ENCODE results near the gene PFN4. TPM values are rescaled to one million over a fixed set of nuclear protein-coding genes. Genes with fewer than 3 reads are reported as not detected.

PFN4 gene
- total and polyA plus RNA-seq, 9 of the 15 experiments (the other 6 are each of a cell fraction or from before 2014, with no cell fraction given): 0.07 to 0.54 (median 0.31) TPM; not detected in 2

DNA sequence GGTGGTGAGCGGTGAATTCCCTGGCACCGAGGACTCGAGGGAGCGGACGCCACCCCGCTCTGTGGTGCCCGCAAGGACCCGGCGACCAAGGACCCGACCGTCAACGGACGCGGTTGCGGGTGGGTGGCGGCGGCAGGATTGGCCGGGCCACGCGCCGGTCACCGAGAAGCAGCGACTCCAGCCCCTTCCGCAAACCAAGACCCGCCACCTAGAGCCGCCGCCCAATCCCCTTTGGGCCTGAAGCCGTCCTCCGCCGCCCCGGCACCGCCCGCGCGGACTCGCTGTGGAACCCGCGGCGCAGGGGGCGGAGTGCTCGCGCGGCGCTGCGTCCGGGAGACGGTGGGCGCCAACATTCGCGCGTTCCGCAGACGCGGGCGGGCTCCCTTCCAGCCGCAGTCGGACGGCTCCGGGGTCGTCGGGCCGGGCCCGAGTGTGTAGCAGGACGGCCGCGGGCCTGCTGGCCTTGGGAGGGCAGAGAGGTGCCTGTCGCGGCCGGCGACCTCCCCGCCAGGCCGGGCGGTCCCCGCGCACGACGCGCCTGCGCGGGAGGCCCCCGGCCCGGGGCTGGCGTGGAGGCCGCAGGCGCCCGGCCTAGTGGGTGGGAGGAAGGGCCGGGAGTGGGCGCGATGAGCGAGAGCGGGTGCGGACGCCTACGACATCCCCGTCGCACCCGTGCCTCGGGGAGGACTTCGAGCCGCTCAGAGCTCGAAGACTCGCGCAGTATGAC lies at the start of gene PFN4, which contains the start of gene FAM228B (continued):
- TF ChIP-seq, protein P1, sequence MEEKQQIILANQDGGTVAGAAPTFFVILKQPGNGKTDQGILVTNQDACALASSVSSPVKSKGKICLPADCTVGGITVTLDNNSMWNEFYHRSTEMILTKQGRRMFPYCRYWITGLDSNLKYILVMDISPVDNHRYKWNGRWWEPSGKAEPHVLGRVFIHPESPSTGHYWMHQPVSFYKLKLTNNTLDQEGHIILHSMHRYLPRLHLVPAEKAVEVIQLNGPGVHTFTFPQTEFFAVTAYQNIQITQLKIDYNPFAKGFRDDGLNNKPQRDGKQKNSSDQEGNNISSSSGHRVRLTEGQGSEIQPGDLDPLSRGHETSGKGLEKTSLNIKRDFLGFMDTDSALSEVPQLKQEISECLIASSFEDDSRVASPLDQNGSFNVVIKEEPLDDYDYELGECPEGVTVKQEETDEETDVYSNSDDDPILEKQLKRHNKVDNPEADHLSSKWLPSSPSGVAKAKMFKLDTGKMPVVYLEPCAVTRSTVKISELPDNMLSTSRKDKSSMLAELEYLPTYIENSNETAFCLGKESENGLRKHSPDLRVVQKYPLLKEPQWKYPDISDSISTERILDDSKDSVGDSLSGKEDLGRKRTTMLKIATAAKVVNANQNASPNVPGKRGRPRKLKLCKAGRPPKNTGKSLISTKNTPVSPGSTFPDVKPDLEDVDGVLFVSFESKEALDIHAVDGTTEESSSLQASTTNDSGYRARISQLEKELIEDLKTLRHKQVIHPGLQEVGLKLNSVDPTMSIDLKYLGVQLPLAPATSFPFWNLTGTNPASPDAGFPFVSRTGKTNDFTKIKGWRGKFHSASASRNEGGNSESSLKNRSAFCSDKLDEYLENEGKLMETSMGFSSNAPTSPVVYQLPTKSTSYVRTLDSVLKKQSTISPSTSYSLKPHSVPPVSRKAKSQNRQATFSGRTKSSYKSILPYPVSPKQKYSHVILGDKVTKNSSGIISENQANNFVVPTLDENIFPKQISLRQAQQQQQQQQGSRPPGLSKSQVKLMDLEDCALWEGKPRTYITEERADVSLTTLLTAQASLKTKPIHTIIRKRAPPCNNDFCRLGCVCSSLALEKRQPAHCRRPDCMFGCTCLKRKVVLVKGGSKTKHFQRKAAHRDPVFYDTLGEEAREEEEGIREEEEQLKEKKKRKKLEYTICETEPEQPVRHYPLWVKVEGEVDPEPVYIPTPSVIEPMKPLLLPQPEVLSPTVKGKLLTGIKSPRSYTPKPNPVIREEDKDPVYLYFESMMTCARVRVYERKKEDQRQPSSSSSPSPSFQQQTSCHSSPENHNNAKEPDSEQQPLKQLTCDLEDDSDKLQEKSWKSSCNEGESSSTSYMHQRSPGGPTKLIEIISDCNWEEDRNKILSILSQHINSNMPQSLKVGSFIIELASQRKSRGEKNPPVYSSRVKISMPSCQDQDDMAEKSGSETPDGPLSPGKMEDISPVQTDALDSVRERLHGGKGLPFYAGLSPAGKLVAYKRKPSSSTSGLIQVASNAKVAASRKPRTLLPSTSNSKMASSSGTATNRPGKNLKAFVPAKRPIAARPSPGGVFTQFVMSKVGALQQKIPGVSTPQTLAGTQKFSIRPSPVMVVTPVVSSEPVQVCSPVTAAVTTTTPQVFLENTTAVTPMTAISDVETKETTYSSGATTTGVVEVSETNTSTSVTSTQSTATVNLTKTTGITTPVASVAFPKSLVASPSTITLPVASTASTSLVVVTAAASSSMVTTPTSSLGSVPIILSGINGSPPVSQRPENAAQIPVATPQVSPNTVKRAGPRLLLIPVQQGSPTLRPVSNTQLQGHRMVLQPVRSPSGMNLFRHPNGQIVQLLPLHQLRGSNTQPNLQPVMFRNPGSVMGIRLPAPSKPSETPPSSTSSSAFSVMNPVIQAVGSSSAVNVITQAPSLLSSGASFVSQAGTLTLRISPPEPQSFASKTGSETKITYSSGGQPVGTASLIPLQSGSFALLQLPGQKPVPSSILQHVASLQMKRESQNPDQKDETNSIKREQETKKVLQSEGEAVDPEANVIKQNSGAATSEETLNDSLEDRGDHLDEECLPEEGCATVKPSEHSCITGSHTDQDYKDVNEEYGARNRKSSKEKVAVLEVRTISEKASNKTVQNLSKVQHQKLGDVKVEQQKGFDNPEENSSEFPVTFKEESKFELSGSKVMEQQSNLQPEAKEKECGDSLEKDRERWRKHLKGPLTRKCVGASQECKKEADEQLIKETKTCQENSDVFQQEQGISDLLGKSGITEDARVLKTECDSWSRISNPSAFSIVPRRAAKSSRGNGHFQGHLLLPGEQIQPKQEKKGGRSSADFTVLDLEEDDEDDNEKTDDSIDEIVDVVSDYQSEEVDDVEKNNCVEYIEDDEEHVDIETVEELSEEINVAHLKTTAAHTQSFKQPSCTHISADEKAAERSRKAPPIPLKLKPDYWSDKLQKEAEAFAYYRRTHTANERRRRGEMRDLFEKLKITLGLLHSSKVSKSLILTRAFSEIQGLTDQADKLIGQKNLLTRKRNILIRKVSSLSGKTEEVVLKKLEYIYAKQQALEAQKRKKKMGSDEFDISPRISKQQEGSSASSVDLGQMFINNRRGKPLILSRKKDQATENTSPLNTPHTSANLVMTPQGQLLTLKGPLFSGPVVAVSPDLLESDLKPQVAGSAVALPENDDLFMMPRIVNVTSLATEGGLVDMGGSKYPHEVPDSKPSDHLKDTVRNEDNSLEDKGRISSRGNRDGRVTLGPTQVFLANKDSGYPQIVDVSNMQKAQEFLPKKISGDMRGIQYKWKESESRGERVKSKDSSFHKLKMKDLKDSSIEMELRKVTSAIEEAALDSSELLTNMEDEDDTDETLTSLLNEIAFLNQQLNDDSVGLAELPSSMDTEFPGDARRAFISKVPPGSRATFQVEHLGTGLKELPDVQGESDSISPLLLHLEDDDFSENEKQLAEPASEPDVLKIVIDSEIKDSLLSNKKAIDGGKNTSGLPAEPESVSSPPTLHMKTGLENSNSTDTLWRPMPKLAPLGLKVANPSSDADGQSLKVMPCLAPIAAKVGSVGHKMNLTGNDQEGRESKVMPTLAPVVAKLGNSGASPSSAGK (IDR thresholded peaks at IDR 0.05): peak; percentile 83
- TF ChIP-seq TEAD2 (tag; IDR thresholded peaks at IDR 0.05) (no peak), ZNF124 (CRISPR knock-in tag; IDR thresholded peaks at IDR 0.05) (0 out of 2 replicates have a peak, but pooled peaks have one; percentile 11), MCM3 (IDR thresholded peaks at IDR 0.05) (no peak), SMARCC2 (IDR thresholded peaks at IDR 0.05; ENCODE audit: low read depth) (no peak), HSF4 (CRISPR knock-in tag; IDR thresholded peaks at IDR 0.05; ENCODE audit: borderline replicate concordance) (no peak), HOXB6 (CRISPR knock-in tag; IDR thresholded peaks at IDR 0.05; ENCODE audit: borderline replicate concordance) (no peak), ZNF217 (CRISPR knock-in tag; IDR thresholded peaks at IDR 0.05) (no peak), ETV1 (tag; conservative IDR thresholded peaks at IDR 0.05; ENCODE audit: low read depth) (no peak), ZNF23 (CRISPR knock-in tag; IDR thresholded peaks at IDR 0.05) (no peak)
- TF ChIP-seq, protein P2, sequence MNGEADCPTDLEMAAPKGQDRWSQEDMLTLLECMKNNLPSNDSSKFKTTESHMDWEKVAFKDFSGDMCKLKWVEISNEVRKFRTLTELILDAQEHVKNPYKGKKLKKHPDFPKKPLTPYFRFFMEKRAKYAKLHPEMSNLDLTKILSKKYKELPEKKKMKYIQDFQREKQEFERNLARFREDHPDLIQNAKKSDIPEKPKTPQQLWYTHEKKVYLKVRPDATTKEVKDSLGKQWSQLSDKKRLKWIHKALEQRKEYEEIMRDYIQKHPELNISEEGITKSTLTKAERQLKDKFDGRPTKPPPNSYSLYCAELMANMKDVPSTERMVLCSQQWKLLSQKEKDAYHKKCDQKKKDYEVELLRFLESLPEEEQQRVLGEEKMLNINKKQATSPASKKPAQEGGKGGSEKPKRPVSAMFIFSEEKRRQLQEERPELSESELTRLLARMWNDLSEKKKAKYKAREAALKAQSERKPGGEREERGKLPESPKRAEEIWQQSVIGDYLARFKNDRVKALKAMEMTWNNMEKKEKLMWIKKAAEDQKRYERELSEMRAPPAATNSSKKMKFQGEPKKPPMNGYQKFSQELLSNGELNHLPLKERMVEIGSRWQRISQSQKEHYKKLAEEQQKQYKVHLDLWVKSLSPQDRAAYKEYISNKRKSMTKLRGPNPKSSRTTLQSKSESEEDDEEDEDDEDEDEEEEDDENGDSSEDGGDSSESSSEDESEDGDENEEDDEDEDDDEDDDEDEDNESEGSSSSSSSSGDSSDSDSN (IDR thresholded peaks at IDR 0.05; ENCODE audit: borderline replicate concordance in 1 of 2, low read depth in 2 of 2, low read length in 2 of 2): peak in 1 of 2 experiments; percentile 53; a peak in 1 of 4 replicates
